Tibial artery (tissue), 4 donors: ENCODE measurements around the gene PARK7.
A peak's percentile ranks its signal among the peaks of the same experiment; 100 is the strongest.

Source experiments
- DNase-seq, 2 donors: peaks; one replicate each; pipeline ENCODE4 v3.0.0-alpha.2; 2019
- H3K27ac ChIP-seq, 2 donors: fragments of 200-600 bp; sonication (generic) in 1 of 2; 1 replicate in 1 of 2; 2 replicates in 1 of 2; pipeline ENCODE4 v1.5.1; 2018 to 2019; ENCODE audit warnings: mild to moderate bottlenecking in 1 of 2
- H3K27me3 ChIP-seq, 2 donors: fragments of 200-600 bp; sonication (generic) in 1 of 2; one replicate each; pipeline versions ENCODE4 v1.5.1 to v1.6.0; 2016 to 2019
- H3K36me3 ChIP-seq, 3 donors: fragments of 200-600 bp; sonication (generic) in 2 of 3; one replicate each; pipeline ENCODE4 v1.5.1; 2016 to 2019; ENCODE audit warnings: mild to moderate bottlenecking in 2 of 3
- H3K4me1 ChIP-seq, 4 donors: fragments of 200-600 bp; sonication (generic) in 2 of 4; 1 replicate in 3 of 4; 2 replicates in 1 of 4; pipeline ENCODE4 v1.5.1; 2016 to 2019
- H3K4me3 ChIP-seq, 2 donors: fragments of 200-600 bp; sonication (generic) in 1 of 2; 1 replicate in 1 of 2; 2 replicates in 1 of 2; pipeline ENCODE4 v1.5.1; 2018 to 2019; ENCODE audit warnings: mild to moderate bottlenecking in 2 of 2
- H3K9me3 ChIP-seq, 3 donors: fragments of 200-600 bp; sonication (generic) in 1 of 3; one replicate each; pipeline ENCODE4 v1.5.1; 2016 to 2019
- intact Hi-C: fragments of 100-400 bp; cut with DNase I; formaldehyde crosslinking; loops from one replicate; pipeline ENCODE4 v1.15.0; 2023; ENCODE audit warnings: low total_unique reads
- TF ChIP-seq, protein P1 (sequence below), 2 experiments: fragments of 200-600 bp in 1 of 2; fragments of 450-650 bp in 1 of 2; IDR thresholded peaks; one replicate each; pipeline ENCODE4 v1.5.1; 2017 to 2019; ENCODE audit warnings: antibody characterized with exemption in 2 of 2, mild to moderate bottlenecking in 1 of 2, moderate library complexity in 1 of 2

PARK7 gene

GRCh38 chr1:8019229-8019620, 57.7 kb downstream of the PARK7 start:
- peaks cover 5 to 6% (median 6%) of the 10 kb centered on the region in 3 donors for H3K36me3 ChIP-seq
- H3K9me3 ChIP-seq = no peaks in the 10 kb centered on the region
- H3K4me3 ChIP-seq = no peak overlapping the region
- H3K4me1 ChIP-seq = peaks cover 0 to 90% (median 61%) of the 10 kb centered on the region in 4 donors
- H3K27me3 ChIP-seq = no peaks in the 10 kb centered on the region
- H3K27ac ChIP-seq = peak overlapping the region; percentile 45 to 98
- DNase-seq = no peak
- intact Hi-C loops = loop anchor here (5.0 kb wide), 1 partner anchor 293 kb away; no protein-coding TSS in a partner anchor
- TF ChIP-seq, protein P1, sequence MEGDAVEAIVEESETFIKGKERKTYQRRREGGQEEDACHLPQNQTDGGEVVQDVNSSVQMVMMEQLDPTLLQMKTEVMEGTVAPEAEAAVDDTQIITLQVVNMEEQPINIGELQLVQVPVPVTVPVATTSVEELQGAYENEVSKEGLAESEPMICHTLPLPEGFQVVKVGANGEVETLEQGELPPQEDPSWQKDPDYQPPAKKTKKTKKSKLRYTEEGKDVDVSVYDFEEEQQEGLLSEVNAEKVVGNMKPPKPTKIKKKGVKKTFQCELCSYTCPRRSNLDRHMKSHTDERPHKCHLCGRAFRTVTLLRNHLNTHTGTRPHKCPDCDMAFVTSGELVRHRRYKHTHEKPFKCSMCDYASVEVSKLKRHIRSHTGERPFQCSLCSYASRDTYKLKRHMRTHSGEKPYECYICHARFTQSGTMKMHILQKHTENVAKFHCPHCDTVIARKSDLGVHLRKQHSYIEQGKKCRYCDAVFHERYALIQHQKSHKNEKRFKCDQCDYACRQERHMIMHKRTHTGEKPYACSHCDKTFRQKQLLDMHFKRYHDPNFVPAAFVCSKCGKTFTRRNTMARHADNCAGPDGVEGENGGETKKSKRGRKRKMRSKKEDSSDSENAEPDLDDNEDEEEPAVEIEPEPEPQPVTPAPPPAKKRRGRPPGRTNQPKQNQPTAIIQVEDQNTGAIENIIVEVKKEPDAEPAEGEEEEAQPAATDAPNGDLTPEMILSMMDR (IDR thresholded peaks at IDR 0.05) = no peak

GRCh38 chr1:8020032-8020431, 58.5 kb downstream of the PARK7 start:
- no peak for DNase-seq
- Histone ChIP-seq H3K4me1 (peaks cover 0 to 82% (median 59%) of the 10 kb centered on the region in 4 donors), H3K27me3 (no peaks in the 10 kb centered on the region), H3K4me3 (no peak overlapping the region), H3K27ac (peak overlapping the region; percentile 24 to 98), H3K36me3 (no peaks in the 10 kb centered on the region), H3K9me3 (no peaks in the 10 kb centered on the region)
- intact Hi-C loops = no loop called here
- TF ChIP-seq, protein P1 (IDR thresholded peaks at IDR 0.05) = no peak

GRCh38 chr1:8021676-8022266, 60.3 kb downstream of the PARK7 start:
- DNase-seq = no peak
- Histone ChIP-seq H3K36me3 (peaks cover 0 to 8% (median 0%) of the 10 kb centered on the region in 3 donors), H3K4me1 (peaks cover 0 to 65% (median 42%) of the 10 kb centered on the region in 4 donors), H3K4me3 (peak overlapping the region; percentile 90 to 91), H3K27me3 (no peaks in the 10 kb centered on the region), H3K27ac (peak overlapping the region; percentile 96 to 98), H3K9me3 (no peaks in the 10 kb centered on the region)
- intact Hi-C loops = no loop called here
- TF ChIP-seq, protein P1 (IDR thresholded peaks at IDR 0.05) = no peak

DNA sequence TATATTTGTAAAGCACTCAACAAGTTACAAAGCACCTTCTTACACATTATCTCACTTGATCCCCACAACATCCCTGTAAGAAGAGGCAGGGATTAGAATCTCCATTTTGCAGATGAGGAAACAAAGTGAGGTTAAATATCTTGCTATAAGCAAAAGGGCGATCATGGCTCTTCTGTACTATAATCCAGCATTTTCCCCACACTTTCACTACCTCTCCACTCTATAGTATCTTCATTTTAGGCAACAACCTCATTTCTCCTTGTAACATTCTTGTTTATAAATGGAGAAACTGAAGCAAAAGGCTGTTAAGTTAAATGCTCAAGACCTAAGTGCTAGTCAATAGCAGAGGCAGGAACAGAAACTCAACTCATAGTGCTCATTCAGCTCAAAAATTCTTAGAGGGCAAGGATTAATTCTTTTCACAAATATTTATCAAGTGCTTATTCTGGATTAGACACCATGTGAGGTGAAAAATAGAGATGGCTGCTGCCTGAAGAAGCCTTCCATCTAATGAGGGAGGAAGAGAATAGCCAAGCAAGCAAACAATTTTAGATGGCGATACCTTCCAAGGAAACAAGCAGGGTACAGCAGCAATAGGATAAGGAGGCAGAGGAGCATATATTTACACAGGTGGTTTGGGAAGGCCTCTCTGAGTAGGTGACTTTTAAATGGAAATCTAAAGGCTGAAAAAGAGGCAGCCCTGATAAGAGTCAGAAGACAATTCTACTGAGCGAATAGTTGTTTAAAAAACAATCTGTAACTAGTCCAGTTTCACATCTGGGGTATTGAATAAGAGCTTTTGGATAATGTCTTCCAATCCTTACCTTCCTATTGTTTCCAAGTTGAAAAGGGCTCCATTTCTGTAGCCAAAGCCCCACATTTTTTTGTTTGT, 61.1 kb downstream of the PARK7 start:
- TF ChIP-seq, protein P1 (IDR thresholded peaks at IDR 0.05) = no peak
- Histone ChIP-seq H3K27me3 (no peaks in the 10 kb centered on the region), H3K4me3 (peak overlapping the region; percentile 90 to 91), H3K4me1 (peaks cover 0 to 64% (median 40%) of the 10 kb centered on the region in 4 donors), H3K36me3 (peaks cover 0 to 8% (median 0%) of the 10 kb centered on the region in 3 donors), H3K9me3 (no peaks in the 10 kb centered on the region), H3K27ac (peak overlapping the region; percentile 96 to 98)
- no peak for DNase-seq
- intact Hi-C loops = no loop called here

GRCh38 chr1:8023287-8023994, 61.9 kb downstream of the PARK7 start:
- peaks cover 0 to 64% (median 41%) of the 10 kb centered on the region in 4 donors for H3K4me1 ChIP-seq

More at GRCh38 chr1:8023287-8023994, 61.9 kb downstream of the PARK7 start:
- no peak for DNase-seq
- intact Hi-C loops = no loop called here
- Histone ChIP-seq H3K9me3 (no peaks in the 10 kb centered on the region), H3K36me3 (peaks cover 0 to 8% (median 0%) of the 10 kb centered on the region in 3 donors), H3K4me3 (peak overlapping the region; percentile 90 to 91), H3K27me3 (no peaks in the 10 kb centered on the region), H3K27ac (peak overlapping the region; percentile 96 to 98)
- TF ChIP-seq, protein P1 (IDR thresholded peaks at IDR 0.05) = no peak
